ENCODE measurements around the gene DIP2A. TPM values are rescaled to one million over a fixed set of nuclear protein-coding genes. Genes with fewer than 3 reads are reported as not detected.
A peak's percentile ranks its signal among the peaks of the same experiment; 100 is the strongest.

The DIP2A gene
- polyA plus RNA-seq, 3 donors: 4.6 to 55.4 (median 6.1) TPM

DNA sequence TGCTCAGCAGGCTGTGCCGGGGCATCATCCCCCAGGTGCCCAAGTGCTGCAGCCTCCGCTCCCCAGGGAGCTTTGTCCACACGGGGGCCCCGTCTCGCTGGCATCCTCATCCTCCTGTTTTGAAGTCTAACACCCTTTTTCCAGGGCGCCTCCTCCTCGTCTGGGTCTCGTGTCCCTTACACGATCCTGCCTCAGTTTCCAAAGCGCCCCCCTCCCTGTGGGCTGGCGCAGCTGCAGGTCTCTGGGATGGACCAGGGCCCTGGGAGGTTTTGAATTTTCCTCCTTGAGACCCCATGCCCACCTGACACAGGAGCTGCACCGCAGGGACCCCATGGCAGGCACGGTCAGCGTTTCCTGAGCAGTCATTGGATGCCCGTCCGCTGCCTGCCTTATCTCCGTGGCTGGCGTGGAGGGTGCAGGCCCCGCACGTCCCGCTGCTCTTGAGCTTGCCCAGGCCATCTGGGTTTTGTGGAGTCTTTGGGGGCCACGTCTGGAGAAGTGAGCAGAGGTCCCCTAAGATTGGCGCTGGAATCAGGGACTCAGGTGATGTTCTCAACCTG, 37.4 kb upstream of the DIP2A start:
- H3K27ac ChIP-seq (ENCODE audit: low read depth in 1 of 2, low read length in 2 of 2): no peak overlapping the region
- H3K4me3 ChIP-seq (replicated peaks in 1 of 3; ENCODE audit: low read depth in 2 of 3, low read length in 3 of 3): no peak overlapping the region
- WGBS (ENCODE audit: insufficient coverage): 97% methylated on average over 19 of the region's 23 CpGs
- H3K4me1 Mint-ChIP-seq: peaks cover 2% of the 10 kb centered on the region
- TF ChIP-seq CTCF (IDR thresholded peaks at IDR 0.05): no peak
- no peaks in the 10 kb centered on the region for H3K4me1 ChIP-seq (ENCODE audit: control insufficient read depth in 1 of 2, insufficient read depth in 2 of 2, low read length in 2 of 2)
- no peaks in the 10 kb centered on the region for H3K79me2 ChIP-seq (ENCODE audit: insufficient read depth, low read length)
- H3K9ac ChIP-seq (ENCODE audit: insufficient read depth, low read length, poor library complexity, severe bottlenecking): no peak overlapping the region
- intact Hi-C loops (cut with micrococcal nuclease): no loop called here
- peak overlapping the region in 1 of 7 donors; percentile 25 for H3K27ac Mint-ChIP-seq
- no peaks in the 10 kb centered on the region for H4K20me1 ChIP-seq (ENCODE audit: insufficient read depth, low read length)
- DNase-seq: no peak
- no peaks in the 10 kb centered on the region for H3K27me3 ChIP-seq (ENCODE audit: control insufficient read depth in 2 of 2, insufficient read depth in 2 of 2, low read length in 2 of 2)
- no peaks in the 10 kb centered on the region for H3K27me3 Mint-ChIP-seq (ENCODE audit: low read depth in 3 of 3)
- H3K9me3 Mint-ChIP-seq: no peaks in the 10 kb centered on the region
- peaks cover 32 to 77% of the 10 kb centered on the region in 2 donors for H3K36me3 ChIP-seq (replicated peaks in 1 of 2; ENCODE audit: control insufficient read depth in 1 of 2, insufficient read depth in 2 of 2, low read length in 2 of 2)
- no peak overlapping the region for H3K4me2 ChIP-seq (replicated peaks; ENCODE audit: extremely low read depth, low read length, poor library complexity, severe bottlenecking)
- no peaks in the 10 kb centered on the region for H3K9me3 ChIP-seq (replicated peaks in 1 of 2; ENCODE audit: control insufficient read depth in 1 of 2, insufficient read depth in 1 of 2, low read length in 2 of 2)
- no peak overlapping the region for H3K4me3 Mint-ChIP-seq
- peaks cover 52 to 76% of the 10 kb centered on the region in 2 donors for H3K36me3 Mint-ChIP-seq
- H2AFZ ChIP-seq (ENCODE audit: insufficient read depth, low read depth, low read length, poor library complexity, severe bottlenecking): no peak overlapping the region

GRCh38 chr21:46421756-46422555, 36.7 kb upstream of the DIP2A start:
- Mint-ChIP-seq H3K27ac (no peak overlapping the region), H3K4me3 (no peak overlapping the region), H3K27me3 (ENCODE audit: low read depth in 3 of 3) (no peaks in the 10 kb centered on the region), H3K4me1 (peaks cover 2% of the 10 kb centered on the region), H3K9me3 (no peaks in the 10 kb centered on the region), H3K36me3 (peaks cover 47 to 73% of the 10 kb centered on the region in 2 donors)
- no peaks in the 10 kb centered on the region for H4K20me1 ChIP-seq (ENCODE audit: insufficient read depth, low read length)
- no peak overlapping the region for H3K4me2 ChIP-seq (replicated peaks; ENCODE audit: extremely low read depth, low read length, poor library complexity, severe bottlenecking)
- no peak for DNase-seq
- no peaks in the 10 kb centered on the region for H3K4me1 ChIP-seq (ENCODE audit: control insufficient read depth in 1 of 2, insufficient read depth in 2 of 2, low read length in 2 of 2)
- no peak overlapping the region for H2AFZ ChIP-seq (ENCODE audit: insufficient read depth, low read depth, low read length, poor library complexity, severe bottlenecking)
- no peaks in the 10 kb centered on the region for H3K27me3 ChIP-seq (ENCODE audit: control insufficient read depth in 2 of 2, insufficient read depth in 2 of 2, low read length in 2 of 2)
- no peaks in the 10 kb centered on the region for H3K9me3 ChIP-seq (replicated peaks in 1 of 2; ENCODE audit: control insufficient read depth in 1 of 2, insufficient read depth in 1 of 2, low read length in 2 of 2)
- 96% methylated on average over 35 of the region's 35 CpGs for WGBS (ENCODE audit: insufficient coverage)
- no peak overlapping the region for H3K4me3 ChIP-seq (replicated peaks in 1 of 3; ENCODE audit: low read depth in 2 of 3, low read length in 3 of 3)
- peaks cover 31 to 77% of the 10 kb centered on the region in 2 donors for H3K36me3 ChIP-seq (replicated peaks in 1 of 2; ENCODE audit: control insufficient read depth in 1 of 2, insufficient read depth in 2 of 2, low read length in 2 of 2)
- H3K9ac ChIP-seq (ENCODE audit: insufficient read depth, low read length, poor library complexity, severe bottlenecking): no peak overlapping the region
- H3K79me2 ChIP-seq (ENCODE audit: insufficient read depth, low read length): no peaks in the 10 kb centered on the region
- H3K27ac ChIP-seq (ENCODE audit: low read depth in 1 of 2, low read length in 2 of 2): no peak overlapping the region
- TF ChIP-seq CTCF (IDR thresholded peaks at IDR 0.05): no peak
- intact Hi-C loops (cut with micrococcal nuclease): no loop called here
